ENCODE results near the gene TMEM37.
A peak's percentile ranks its signal among the peaks of the same experiment; 100 is the strongest.

TMEM37 gene

DNA sequence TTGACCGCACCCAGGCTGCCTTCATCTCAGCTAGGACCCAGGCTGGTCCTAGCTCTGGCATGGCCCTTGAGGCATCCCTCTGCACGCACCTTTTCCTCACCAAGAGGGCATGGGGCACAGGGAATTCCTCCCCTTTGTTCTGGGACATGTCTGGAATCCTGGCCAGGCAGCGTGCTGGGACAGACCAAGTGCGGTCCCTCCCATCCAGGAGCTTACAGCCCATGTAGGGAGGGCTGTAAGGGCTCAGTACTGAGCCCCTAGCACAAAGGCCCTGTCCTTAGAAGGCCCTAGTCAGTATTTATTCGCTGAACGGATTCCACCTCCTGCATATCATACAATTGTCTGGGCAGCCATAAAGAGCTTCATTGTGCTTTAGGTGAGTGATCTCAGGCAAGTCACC, 3.0 kb downstream of the TMEM37 start:
- H3K4me3 Mint-ChIP-seq, result peak overlapping the region; percentile 50 to 85 (median 63)
- H3K36me3 Mint-ChIP-seq (ENCODE audit: low read depth), result peaks cover 23% of the 10 kb centered on the region
- no peaks in the 10 kb centered on the region for H3K9me3 Mint-ChIP-seq
- TF ChIP-seq, protein P1, sequence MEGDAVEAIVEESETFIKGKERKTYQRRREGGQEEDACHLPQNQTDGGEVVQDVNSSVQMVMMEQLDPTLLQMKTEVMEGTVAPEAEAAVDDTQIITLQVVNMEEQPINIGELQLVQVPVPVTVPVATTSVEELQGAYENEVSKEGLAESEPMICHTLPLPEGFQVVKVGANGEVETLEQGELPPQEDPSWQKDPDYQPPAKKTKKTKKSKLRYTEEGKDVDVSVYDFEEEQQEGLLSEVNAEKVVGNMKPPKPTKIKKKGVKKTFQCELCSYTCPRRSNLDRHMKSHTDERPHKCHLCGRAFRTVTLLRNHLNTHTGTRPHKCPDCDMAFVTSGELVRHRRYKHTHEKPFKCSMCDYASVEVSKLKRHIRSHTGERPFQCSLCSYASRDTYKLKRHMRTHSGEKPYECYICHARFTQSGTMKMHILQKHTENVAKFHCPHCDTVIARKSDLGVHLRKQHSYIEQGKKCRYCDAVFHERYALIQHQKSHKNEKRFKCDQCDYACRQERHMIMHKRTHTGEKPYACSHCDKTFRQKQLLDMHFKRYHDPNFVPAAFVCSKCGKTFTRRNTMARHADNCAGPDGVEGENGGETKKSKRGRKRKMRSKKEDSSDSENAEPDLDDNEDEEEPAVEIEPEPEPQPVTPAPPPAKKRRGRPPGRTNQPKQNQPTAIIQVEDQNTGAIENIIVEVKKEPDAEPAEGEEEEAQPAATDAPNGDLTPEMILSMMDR (IDR thresholded peaks at IDR 0.05; ENCODE audit: unreplicated experiment in 3 of 3), result no peak
- H3K27me3 Mint-ChIP-seq (ENCODE audit: low read depth), result peaks cover 9% of the 10 kb centered on the region
- H3K4me1 Mint-ChIP-seq, result peaks cover 60% of the 10 kb centered on the region
- peak overlapping the region; percentile 87 to 93 (median 91) for H3K27ac Mint-ChIP-seq

DNA sequence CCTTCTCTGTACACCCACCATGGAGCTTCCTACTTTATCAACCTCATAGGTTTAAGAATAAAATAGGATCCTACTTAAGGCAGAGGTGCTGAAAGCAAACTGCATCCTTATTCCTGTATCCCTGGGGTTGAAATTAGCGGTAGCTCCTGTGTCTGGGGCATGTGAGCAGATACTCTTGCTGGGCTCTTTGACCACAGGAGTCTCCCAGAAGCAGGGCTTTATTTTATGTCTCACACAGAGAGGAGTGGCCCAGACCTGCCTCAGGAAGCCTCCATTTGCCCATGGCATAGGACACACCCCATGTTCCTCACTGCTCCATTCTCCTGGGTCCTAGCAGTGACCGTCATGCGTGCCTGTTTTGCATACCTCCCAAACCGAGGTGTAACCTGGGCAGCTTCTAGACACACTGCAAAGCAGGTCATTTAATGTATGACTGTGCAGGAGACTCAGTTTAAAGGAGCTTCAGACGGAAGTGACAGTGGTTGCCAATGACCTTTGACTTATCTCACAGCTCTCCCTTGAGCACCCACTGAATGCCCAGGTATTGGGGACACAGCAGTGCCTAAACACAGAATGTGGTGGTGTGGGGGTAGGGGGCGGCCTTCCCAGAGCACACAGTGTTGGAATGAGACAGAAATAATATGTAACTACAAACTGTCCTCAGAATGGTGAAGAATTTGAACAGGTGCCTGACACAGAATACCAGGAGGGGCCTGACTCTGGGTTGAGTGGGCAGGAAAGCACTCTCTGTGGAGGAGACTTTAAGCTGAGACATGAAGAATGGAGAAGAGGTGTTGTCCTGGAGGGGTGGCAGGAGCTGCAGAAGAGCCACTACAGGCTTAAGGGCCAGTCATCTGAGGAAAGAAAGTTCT, 3.7 kb downstream of the TMEM37 start:
- peak overlapping the region; percentile 87 to 93 (median 91) for H3K27ac Mint-ChIP-seq
- TF ChIP-seq, protein P1 (IDR thresholded peaks at IDR 0.05; ENCODE audit: unreplicated experiment in 3 of 3), result no peak
- peaks cover 9% of the 10 kb centered on the region for H3K27me3 Mint-ChIP-seq (ENCODE audit: low read depth)
- H3K9me3 Mint-ChIP-seq, result no peaks in the 10 kb centered on the region
- peak overlapping the region; percentile 26 to 63 (median 50) for H3K4me3 Mint-ChIP-seq
- peaks cover 55% of the 10 kb centered on the region for H3K4me1 Mint-ChIP-seq
- H3K36me3 Mint-ChIP-seq (ENCODE audit: low read depth), result peaks cover 23% of the 10 kb centered on the region

DNA sequence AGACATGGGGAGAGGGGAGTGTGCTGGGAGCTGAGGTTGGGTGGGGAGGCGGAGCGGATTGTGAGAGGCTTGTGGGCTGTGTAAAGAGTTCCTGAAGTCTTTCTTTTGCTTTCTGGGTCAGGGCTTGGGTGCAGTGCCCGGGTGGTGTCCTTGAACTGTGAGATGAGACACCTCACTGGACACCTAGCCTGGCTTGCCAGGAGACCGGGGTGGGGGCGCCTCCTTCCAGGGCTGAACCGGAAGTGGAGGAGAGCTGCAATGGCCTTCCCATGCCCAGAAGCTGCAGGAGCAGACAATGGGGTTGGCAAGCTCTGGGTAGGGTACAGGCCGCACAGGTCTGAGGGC, 4.3 kb downstream of the TMEM37 start:
- H3K27me3 Mint-ChIP-seq (ENCODE audit: low read depth), result peaks cover 9% of the 10 kb centered on the region
- TF ChIP-seq, protein P1 (IDR thresholded peaks at IDR 0.05; ENCODE audit: unreplicated experiment in 3 of 3), result no peak
- peak overlapping the region; percentile 87 to 93 (median 91) for H3K27ac Mint-ChIP-seq
- H3K4me1 Mint-ChIP-seq, result peaks cover 52% of the 10 kb centered on the region
- H3K4me3 Mint-ChIP-seq, result peak overlapping the region in 2 of 3 experiments; percentile 26 to 34
- peaks cover 23% of the 10 kb centered on the region for H3K36me3 Mint-ChIP-seq (ENCODE audit: low read depth)
- no peaks in the 10 kb centered on the region for H3K9me3 Mint-ChIP-seq

DNA sequence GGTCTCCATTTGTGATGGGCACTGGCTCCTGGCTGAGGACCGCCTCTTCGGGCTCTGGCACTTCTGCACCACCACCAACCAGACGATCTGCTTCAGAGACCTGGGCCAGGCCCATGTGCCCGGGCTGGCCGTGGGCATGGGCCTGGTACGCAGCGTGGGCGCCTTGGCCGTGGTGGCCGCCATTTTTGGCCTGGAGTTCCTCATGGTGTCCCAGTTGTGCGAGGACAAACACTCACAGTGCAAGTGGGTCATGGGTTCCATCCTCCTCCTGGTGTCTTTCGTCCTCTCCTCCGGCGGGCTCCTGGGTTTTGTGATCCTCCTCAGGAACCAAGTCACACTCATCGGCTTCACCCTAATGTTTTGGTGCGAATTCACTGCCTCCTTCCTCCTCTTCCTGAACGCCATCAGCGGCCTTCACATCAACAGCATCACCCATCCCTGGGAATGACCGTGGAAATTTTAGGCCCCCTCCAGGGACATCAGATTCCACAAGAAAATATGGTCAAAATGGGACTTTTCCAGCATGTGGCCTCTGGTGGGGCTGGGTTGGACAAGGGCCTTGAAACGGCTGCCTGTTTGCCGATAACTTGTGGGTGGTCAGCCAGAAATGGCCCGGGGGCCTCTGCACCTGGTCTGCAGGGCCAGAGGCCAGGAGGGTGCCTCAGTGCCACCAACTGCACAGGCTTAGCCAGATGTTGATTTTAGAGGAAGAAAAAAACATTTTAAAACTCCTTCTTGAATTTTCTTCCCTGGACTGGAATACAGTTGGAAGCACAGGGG, 5.5 kb downstream of the TMEM37 start:
- peaks cover 9% of the 10 kb centered on the region for H3K27me3 Mint-ChIP-seq (ENCODE audit: low read depth)
- H3K4me1 Mint-ChIP-seq, result peaks cover 50% of the 10 kb centered on the region
- H3K9me3 Mint-ChIP-seq, result no peaks in the 10 kb centered on the region
- H3K36me3 Mint-ChIP-seq (ENCODE audit: low read depth), result peaks cover 23% of the 10 kb centered on the region
- no peak overlapping the region for H3K4me3 Mint-ChIP-seq
- H3K27ac Mint-ChIP-seq, result peak overlapping the region in 1 of 3 experiments; percentile 90
- TF ChIP-seq, protein P1 (IDR thresholded peaks at IDR 0.05; ENCODE audit: unreplicated experiment in 3 of 3), result no peak

DNA sequence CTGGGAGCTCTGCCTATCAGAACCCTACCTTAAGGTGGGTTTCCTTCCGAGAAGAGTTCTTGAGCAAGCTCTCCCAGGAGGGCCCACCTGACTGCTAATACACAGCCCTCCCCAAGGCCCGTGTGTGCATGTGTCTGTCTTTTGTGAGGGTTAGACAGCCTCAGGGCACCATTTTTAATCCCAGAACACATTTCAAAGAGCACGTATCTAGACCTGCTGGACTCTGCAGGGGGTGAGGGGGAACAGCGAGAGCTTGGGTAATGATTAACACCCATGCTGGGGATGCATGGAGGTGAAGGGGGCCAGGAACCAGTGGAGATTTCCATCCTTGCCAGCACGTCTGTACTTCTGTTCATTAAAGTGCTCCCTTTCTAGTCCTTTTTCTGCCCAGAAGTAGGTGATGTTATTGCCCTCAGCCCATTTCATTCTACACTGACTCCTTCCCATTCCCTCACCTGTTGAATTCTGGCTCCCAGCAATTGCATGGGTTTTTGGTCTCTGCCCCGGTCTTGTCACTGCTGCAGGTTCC, 6.5 kb downstream of the TMEM37 start:
- peaks cover 23% of the 10 kb centered on the region for H3K36me3 Mint-ChIP-seq (ENCODE audit: low read depth)
- peak overlapping the region; percentile 50 to 90 (median 60) for H3K27ac Mint-ChIP-seq
- peak overlapping the region in 2 of 3 experiments; percentile 19 to 48 for H3K4me3 Mint-ChIP-seq

More for the DNA sequence above, 6.5 kb downstream of the TMEM37 start:
- Mint-ChIP-seq H3K27me3 (ENCODE audit: low read depth) (peaks cover 7% of the 10 kb centered on the region), H3K4me1 (peaks cover 40% of the 10 kb centered on the region), H3K9me3 (no peaks in the 10 kb centered on the region)
- TF ChIP-seq, protein P1 (IDR thresholded peaks at IDR 0.05; ENCODE audit: unreplicated experiment in 3 of 3), result no peak
